PC-3 (cell line): ENCODE results near the gene PPP1R14C.

ENCODE experiments used
- CTCF ChIP-seq: fragments of 300-600 bp; sonication (generic); conservative IDR thresholded peaks from 2 replicates; pipeline ENCODE4 v1.5.1; 2017; ENCODE audit warnings: antibody characterized with exemption, low read depth, mild to moderate bottlenecking, low read length
- EZH2 ChIP-seq: fragments of 300-600 bp; sonication (generic); IDR thresholded peaks from one replicate; pipeline ENCODE4 v1.6.1; 2017; ENCODE audit warnings: antibody characterized with exemption, mild to moderate bottlenecking, low read length; ENCODE audit not compliant: unreplicated experiment
- EZH2phosphoT487 ChIP-seq: fragments of 300-600 bp; sonication (generic); IDR thresholded peaks from 2 replicates; pipeline ENCODE4 v1.6.1; 2018; ENCODE audit warnings: mild to moderate bottlenecking, antibody characterized with exemption, low read length, borderline replicate concordance

- TF ChIP-seq EZH2 (no peak), CTCF (no peak), EZH2phosphoT487 (no peak)
These were observed 132.6 kb downstream of the PPP1R14C start for GRCh38 chr6:150275489-150275888.
